HUDEP-2 (cell line): ENCODE results near the gene C7.

Source experiments
- DNase-seq, 76 experiments: peaks; one replicate each; lab custom pipeline; 2025; ENCODE audit not compliant: unreplicated experiment in 76 of 76; lab: John Stamatoyannopoulos, UW

The C7 gene

DNA sequence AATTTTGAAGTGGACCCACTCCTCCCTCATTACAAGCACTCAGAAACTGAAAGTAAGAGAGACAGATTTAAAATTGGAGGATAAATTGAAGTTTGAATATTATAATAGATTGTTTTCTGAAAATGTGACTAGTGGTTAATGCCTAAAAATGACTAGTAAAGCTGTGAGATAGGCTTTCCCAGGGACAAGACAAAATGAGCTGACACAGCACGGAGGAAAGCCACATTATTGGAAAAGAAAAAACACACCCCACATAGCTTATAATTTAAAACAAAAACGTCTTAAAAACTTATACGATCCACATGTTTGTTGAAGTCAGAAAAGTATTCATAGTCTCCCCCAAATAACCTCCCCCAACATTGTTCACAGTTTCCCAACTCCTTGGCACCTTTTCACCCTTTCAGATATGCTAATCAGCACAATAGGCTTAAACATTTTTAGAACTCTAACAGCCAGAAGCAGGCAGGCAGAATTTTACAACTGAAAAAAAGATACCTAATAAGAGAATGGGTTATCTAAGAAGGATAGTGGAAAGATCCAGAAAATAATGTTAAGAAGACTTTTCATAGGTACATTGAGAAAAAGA lies 6.1 kb downstream of the C7 start:
- DNase-seq, result no peak

DNA sequence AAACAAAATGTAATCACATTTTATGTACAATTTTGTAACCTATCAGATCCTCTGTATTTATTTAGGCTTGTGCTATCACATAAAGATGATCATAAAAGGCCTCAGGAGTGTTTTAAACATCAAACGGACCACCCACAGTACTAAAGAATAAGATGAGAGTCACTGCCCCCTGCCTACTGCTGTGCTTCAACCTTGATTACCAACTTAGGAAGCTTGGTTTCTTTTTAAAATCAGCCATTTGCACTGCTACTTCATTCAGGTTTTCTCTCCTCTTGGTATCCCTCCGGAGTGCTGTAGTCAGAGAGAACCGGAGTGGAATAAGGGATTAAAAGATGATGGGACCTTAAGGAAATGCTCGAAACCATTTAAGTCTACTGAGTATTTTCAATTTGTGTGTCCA lies 6.9 kb downstream of the C7 start:
- DNase-seq, result no peak

DNA sequence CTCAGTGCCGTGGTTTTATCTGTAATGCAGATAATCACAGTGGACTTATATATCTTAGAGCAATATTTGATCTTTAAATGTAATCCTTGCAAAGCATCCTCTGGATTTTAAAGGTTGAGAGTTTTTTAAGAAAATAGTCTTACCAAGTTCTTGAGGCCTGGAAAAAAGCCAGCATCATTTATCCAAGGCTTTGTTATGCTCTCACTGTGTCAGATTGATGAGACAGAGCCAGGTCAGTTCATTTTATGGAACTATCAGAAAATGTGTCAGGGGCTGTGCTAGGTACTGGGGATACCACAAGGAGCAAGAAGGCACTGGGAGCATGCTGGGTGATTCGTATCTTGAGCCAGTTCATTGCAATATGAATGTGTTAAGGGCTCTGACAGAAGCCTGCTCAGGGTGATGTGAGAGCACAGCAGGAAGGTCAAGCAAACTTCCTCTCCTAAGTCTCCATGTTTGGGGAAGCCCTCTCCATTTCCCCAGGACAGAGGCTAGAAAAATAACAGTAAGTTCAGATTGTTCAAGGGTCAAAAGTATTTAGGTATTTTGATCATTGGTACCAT lies 19.7 kb downstream of the C7 start:
- DNase-seq, result no peak

DNA sequence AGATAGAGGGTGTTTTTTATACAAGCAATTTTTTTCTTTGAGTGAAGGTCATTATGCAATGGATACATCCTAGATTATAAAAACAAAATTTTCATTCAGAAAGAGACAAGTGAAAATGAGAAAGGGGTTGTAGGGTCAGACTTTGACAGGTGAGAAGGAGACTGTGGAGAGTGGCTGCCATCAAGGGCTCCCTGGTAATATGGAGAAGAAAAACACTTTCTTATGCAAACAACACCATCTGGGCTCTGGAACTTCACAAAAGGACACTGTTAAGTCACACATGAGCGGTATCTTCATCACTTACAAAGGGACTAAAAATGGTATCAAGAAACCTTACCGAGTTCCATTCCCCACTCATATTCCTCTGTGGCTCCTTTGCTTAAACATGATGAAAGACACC lies 23.5 kb downstream of the C7 start:
- no peak for DNase-seq

DNA sequence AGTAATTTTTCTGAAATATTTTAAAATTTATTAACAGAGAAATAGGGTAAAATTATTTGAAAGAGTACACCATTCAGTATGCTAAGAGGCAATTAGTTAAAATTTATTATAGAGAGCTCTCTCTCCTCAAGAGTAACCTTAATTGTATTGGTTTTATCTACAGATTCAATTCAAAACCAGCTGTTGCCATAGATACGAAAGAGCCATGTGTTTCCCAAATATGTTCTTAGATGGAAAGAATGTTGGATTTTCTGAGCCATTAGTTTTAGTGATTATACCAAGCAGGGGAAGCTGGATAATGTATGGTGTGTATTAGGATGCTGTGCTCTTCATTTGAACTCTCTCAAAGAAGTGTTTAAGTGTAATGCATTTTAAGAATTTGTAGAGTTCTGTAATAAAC lies 27.8 kb downstream of the C7 start:
- DNase-seq, result no peak

DNA sequence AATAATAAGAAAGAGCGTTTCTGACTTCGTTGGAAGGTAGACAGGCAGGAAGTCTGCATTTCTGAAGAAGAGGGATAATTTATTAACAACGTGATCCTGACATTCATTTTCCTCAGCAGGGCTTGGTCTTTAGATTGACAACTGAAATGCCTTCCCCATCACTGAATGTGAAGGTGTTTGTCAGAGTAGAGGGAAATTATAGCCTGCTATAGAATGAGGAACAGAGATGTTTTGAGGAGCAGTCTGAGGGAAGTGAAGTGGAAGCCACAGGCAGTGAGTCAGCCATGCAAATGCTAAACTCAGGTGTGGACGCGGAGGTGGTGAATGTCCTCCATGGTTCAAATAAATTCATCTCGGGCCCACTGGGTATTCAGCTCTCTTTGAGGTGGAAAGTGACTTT lies 30.5 kb downstream of the C7 start:
- DNase-seq, result no peak

DNA sequence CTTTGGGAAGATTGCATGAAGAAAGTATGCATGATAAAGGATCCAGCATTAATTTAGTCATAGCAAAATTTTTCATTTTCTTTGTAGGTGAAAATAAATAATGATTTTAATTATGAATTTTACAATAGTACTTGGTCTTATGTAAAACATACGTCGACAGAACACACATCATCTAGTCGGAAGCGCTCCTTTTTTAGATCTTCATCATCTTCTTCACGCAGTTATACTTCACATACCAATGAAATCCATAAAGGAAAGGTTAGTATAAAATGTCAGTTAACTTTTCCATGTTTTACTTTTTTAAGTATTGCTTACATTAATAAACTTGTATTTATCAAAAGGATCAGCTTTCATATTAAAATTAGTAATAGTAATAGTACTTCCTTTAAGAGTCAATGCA lies 35.8 kb downstream of the C7 start:
- DNase-seq, result no peak

DNA sequence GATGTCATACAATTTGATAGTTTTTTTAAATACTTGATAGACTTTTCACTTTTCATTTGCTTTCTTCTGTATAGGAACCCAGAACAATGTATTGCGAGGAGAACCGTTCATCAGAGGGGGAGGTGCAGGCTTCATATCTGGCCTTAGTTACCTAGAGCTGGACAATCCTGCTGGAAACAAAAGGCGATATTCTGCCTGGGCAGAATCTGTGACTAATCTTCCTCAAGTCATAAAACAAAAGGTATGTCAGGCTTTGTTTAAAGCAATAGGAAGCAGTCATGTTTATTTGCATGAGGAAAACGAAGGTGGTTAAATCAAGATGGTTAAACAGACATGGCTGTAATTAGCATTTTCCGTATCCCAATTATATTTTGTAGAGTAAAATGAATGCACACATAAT lies 46.0 kb downstream of the C7 start:
- DNase-seq, result no peak

DNA sequence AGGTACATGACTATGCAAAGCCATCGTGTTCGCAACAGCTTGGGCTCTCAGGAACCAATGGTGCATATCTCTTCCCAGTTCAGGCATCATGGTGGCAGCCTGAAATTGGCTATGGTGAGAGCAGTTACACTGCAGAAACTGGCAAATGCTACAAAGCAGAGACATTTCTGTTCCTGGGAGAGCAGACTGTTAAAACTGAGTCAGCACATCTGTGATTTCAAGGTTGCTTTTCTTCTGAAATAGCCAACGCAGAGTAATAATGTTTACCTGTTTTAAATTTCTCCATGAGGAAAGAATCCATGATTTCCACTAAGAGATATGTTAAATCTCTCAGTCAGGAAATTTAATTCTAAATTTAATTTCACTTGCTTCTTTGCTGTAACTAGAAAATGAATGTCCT lies 47.8 kb downstream of the C7 start:
- DNase-seq, result no peak

DNA sequence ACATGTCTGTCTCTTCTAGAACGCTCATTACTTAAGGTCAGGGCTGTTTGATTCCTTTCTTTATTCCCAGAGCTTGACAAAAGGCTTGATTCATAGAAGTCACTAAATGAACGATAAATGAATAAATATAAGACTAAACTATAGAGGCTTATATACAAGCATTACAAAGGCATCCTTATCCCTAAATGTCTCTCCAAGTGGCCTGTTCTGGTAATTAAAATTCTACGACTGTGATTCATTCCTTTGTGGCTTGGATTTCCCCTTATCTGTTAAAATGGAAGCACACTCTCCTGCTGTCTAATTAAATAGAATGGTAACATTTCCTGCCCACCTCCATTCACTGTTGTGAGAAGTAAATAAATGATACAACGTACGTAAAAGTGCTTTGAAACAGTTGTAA lies 49.5 kb downstream of the C7 start:
- no peak for DNase-seq

DNA sequence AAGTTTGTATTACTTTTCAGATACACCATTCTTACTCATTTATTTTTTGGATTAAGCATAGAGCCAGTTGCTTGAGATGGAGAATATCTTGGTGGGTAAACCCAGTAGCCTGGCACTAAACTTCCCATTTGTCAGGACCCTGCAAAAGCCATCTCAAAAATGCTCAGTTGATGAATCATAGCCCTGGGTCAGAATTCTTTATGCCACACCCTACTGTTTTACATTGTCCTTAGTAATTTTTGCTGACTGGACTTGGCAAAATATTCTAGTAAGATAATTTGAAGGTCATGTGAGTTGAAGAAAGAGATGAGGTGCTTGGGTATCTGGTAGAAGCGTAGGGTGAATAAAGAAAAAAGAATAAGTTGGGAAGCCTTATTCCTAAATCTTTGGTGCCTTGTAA lies 50.7 kb downstream of the C7 start:
- DNase-seq, result no peak

DNA sequence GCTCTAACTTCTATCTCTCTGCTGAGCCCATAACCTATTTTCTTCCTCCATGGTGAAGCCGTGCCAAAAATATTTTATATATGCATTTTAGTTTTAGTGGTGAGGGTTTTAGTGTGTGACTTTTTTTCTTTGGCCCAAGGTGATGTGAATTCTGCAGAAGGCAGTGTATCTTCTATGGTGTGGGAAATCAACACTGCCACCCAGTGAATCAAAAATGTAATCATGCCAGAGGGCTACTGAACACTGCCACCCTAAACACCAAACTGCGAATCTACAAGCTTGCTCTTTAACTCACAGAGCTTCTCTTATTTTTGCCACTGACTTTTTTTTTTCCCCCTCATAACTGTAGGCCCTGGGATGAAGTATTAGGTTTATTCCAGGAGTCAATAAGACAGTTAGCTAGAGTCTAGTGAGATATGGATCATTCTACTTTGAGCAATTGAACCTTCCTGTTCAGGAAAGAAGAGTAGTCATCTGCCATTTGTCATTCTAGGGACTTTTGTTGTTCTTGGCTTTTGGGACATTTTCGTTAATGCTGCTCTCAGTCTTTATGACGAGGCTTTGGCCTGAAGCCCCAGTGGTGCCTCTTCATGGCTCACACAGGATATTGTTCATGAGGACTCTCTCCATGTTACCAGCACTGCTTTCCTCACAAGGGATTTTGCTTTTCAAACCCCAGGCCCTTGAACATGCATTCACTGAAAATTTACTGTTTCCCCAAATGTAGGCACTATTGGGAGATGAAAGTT lies 53.1 kb downstream of the C7 start:
- no peak for DNase-seq

DNA sequence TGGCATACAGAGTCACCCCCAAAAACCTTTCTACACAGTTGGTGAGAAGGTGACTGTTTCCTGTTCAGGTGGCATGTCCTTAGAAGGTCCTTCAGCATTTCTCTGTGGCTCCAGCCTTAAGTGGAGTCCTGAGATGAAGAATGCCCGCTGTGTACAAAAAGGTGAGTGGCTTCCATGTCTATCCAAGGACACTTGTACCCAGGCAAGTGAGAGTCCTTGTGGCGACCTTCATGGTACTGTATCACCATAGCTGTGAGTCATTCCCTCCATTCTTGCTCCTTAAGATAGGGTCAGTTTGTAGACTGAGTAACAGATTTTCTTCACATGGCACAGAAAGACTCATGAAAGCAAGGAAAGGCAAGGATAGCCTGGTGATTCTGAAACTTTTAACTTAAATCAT lies 63.1 kb downstream of the C7 start:
- DNase-seq, result no peak

DNA sequence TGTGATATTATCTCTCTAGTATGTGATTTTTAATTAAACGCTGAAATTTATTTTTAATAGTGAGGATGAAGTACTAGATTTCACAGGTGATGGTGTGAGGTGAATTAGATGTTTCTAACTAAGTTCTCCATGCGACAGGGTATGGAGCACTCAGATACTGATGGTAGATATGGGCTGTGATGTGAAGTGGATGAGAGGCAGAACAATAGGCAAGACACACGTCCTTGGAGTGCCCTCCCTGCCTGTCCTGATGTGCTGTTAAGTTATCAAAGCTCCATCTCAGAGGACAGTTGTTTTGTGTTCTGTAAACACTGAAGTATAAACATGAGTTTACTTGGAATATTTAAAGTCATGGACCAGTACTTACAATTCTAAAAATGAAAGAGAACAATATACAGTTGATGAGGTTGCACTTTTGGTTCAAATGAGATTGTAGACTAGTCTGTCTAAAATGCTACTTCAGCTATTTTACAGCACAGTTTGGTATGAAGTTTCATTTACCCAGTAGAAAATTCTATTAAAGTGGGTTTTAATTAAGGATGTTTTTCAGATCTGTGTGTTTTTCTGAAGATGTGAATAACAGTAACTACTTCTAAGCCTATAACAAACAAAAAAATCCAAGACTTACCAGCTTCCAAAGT lies 64.2 kb downstream of the C7 start:
- DNase-seq, result no peak

DNA sequence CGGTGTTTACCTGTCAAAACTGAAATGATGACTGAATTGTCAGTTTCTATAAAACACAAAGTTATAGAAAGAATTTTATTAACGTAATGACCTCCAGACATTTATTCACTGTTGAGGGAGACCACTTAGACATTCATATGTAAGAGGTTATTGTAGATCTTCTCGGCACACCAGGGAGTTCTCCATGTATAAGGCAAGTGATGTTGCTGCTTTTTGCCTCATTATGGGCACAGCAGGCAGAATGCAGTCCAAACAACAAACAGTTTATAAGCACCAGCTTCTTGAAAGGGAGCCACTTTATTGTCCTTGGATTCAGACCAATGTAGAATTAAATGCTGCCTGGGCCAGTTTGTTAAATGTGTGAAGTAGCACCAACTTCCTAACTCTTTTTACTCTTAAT lies 66.7 kb downstream of the C7 start:
- no peak for DNase-seq

DNA sequence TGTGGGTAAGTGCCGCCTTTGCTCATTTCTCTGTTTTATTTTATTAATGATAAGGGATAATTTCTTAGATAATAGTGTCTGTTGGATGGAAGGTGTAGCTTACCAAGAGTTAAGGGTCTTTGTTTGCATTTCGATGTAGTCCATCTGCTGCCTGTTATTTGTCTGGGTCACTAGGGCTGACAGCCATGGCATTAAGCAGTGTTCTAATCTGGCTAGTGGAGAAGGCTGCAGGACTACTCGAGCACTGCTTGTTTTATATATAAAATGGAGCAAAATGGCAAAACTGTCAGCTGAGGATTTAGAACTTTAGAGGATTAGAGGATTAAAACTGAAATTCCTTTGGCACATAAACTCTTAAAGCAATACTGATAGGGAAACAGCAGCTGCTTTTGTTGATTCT lies 67.5 kb downstream of the C7 start:
- DNase-seq, result no peak

DNA sequence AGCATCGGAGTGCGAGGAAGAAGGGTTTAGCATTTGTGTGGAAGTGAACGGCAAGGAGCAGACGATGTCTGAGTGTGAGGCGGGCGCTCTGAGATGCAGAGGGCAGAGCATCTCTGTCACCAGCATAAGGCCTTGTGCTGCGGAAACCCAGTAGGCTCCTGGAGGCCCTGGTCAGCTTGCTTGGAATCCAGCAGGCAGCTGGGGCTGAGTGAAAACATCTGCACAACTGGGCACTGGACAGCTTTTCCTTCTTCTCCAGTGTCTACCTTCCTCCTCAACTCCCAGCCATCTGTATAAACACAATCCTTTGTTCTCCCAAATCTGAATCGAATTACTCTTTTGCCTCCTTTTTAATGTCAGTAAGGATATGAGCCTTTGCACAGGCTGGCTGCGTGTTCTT lies 72.1 kb downstream of the C7 start:
- DNase-seq, result no peak

DNA sequence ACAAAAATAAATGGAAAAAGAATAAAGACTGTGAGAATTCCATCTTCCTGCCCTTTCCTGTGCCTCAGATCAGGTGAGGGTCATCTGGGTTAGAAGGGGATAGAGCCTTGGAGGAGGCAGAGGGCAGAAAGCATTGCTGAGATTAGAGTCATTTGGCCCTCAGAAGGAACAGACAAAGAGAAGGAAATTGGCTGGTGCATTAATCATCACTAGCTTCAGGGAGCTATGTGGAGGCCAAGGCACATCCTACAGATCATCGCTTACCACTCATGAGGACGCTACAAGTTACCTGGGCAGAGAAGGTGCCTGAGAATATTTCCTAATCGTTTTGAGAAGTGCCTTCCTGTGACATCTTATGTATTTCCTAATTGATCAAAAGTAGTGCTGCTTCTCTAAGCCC lies 74.5 kb downstream of the C7 start:
- no peak for DNase-seq

DNA sequence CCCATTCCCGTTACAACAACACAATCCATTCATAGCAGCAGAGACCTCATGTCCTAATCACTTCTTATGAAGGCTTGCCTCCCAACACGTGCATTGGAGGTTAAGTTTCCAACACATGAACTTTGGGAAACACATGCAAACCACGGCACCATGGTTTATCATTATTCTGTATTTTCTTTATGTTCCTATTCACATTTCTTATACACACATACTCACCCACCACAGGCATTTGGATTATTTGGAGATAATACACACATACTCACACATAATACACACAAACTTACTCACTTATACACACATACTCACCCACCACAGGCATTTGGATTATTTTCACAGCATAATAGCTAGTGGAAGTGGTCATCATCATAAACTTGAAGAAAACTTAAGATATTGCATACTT lies 75.6 kb downstream of the C7 start:
- DNase-seq, result no peak

DNA sequence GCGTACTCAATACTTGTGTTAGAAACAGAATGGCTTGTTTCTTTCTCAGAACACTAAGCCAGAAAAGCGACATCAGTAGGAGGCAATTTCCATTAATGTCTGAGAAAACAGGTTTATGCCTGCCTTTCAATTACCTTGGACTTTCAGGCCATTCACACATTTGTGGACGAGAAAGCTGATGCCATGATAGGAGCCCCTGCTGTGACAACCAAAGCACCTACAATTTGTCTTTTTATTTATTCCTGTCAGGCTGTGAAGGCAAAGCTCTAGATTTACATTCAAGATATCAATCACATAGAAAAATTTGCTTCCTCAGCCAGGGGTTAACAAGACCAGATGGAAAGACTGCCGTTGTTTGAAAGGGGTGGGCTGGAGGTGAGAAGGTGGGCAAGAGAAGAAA lies 76.2 kb downstream of the C7 start:
- no peak for DNase-seq

DNA sequence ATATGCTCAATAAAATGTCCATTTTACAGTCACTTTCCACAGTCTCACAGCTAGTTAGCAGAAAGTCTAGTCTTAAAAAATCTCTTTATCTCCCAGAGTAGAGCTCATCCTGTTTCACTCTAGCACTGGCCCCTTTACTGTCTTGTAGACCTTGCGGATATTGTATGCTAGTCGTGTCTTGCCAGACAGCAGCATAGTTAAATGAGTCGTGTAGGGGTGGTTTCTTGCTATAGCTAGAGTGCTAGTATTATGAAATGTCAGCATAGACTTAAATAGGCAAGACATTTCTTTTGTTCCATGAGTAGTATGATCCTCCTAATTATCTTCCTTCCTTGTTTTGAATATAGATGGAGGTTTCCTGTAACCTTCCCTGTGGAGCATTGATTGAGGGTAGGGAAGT lies 77.4 kb downstream of the C7 start:
- DNase-seq, result no peak

DNA sequence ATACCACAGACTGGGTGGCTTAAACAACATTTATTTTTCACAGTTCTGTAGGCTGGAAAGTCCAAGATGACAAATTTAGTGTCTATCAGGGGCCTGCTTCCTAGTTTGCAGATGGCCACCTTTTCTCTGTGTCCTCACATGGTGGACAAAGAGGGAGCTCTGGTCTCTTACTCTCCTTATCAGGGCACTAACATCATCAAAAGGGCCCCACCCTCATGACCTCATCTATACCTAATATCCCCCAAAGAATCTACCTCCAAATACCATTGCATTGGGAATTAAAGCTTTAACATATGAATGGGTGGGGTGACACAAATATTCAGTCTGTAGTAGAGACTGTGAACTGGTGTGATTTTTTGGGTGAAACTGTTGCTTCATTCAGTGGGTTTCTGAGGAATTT lies 78.1 kb downstream of the C7 start:
- no peak for DNase-seq
